GM20000 (cell line): ENCODE results near the gene RP2.

Source experiments
- DNase-seq: peaks from one replicate; pipeline ENCODE4 v3.0.0; 2012; ENCODE audit warnings: low spot score
- CTCF ChIP-seq: IDR thresholded peaks from 2 replicates; pipeline ENCODE4 v1.5.1; 2012; ENCODE audit warnings: mild to moderate bottlenecking, control low read depth; ENCODE audit errors: extremely low read depth, missing control alignments

RP2 gene

GRCh38 chrX:46823481-46823880 lies 13.4 kb upstream of the RP2 start:
- no peak for DNase-seq

GRCh38 chrX:46831765-46832327 lies 5.0 kb upstream of the RP2 start:
- DNase-seq, result no peak
- no peak for TF ChIP-seq CTCF

More at GRCh38 chrX:46823481-46823880, 13.4 kb upstream of the RP2 start:
- no peak for TF ChIP-seq CTCF

- peak; percentile 29 for DNase-seq
- no peak for TF ChIP-seq CTCF
These were observed 979 bp downstream of the RP2 start for GRCh38 chrX:46837558-46838485.

GRCh38 chrX:46838486-46838870 lies 1.6 kb downstream of the RP2 start:
- TF ChIP-seq CTCF, result no peak
- no peak for DNase-seq

GRCh38 chrX:46838974-46839480 lies 2.2 kb downstream of the RP2 start:
- no peak for TF ChIP-seq CTCF
- no peak for DNase-seq

- TF ChIP-seq CTCF, result no peak
- no peak for DNase-seq
These were observed 4.1 kb downstream of the RP2 start for GRCh38 chrX:46840946-46841345.

GRCh38 chrX:46841346-46841745 lies 4.5 kb downstream of the RP2 start:
- no peak for DNase-seq
- no peak for TF ChIP-seq CTCF
